CD14-positive monocyte (primary cell): ENCODE measurements around the gene TBCK. TPM values are rescaled to one million over a fixed set of nuclear protein-coding genes. Genes with fewer than 3 reads are reported as not detected.

Source experiments
- DNase-seq, 3 donors: peaks; one replicate each; pipeline ENCODE4 v3.0.0-alpha.2; 2011 to 2022
- H2AFZ ChIP-seq: 2 replicates; pipeline ENCODE4 v1.6.0; 2012; ENCODE audit warnings: mild to moderate bottlenecking, low read depth, low read length, inconsistent platforms; ENCODE audit not compliant: insufficient read depth, poor library complexity, severe bottlenecking
- H3K27ac ChIP-seq, 2 donors: 1 replicate in 1 of 2; 2 replicates in 1 of 2; pipeline ENCODE4 v1.5.1; 2012 to 2013; ENCODE audit warnings: low read length in 2 of 2, control low read depth in 1 of 2, inconsistent platforms in 1 of 2, low read depth in 1 of 2, mild to moderate bottlenecking in 1 of 2
- H3K27me3 ChIP-seq, 2 donors: one replicate each; pipeline versions ENCODE4 v1.6.0 to v1.6.1; 2011 to 2013; ENCODE audit warnings: low read length in 2 of 2; ENCODE audit not compliant: control insufficient read depth in 2 of 2, insufficient read depth in 2 of 2
- H3K36me3 ChIP-seq, 2 donors: replicated peaks in 1 of 2; 1 replicate in 1 of 2; 2 replicates in 1 of 2; pipeline versions ENCODE4 v1.5.1 to v1.6.1; 2012 to 2013; ENCODE audit warnings: low read length in 2 of 2, control low read depth in 1 of 2, inconsistent platforms in 1 of 2, mild to moderate bottlenecking in 1 of 2; ENCODE audit not compliant: insufficient read depth in 2 of 2, control insufficient read depth in 1 of 2
- H3K4me1 ChIP-seq, 2 donors: 1 replicate in 1 of 2; 2 replicates in 1 of 2; pipeline versions ENCODE4 v1.5.1 to v1.6.1; 2012 to 2013; ENCODE audit warnings: low read length in 2 of 2, control low read depth in 1 of 2, inconsistent platforms in 1 of 2, mild to moderate bottlenecking in 1 of 2, moderate library complexity in 1 of 2; ENCODE audit not compliant: insufficient read depth in 2 of 2, control insufficient read depth in 1 of 2
- H3K4me2 ChIP-seq: replicated peaks from 2 replicates; pipeline ENCODE3; 2012; ENCODE audit warnings: low read length, moderate library complexity, mild to moderate bottlenecking; ENCODE audit not compliant: poor library complexity, severe bottlenecking; ENCODE audit errors: extremely low read depth
- H3K4me3 ChIP-seq, 3 experiments: fragments of 200-600 bp in 1 of 3; sonication (generic) in 1 of 3; replicated peaks in 1 of 3; 1 replicate in 2 of 3; 2 replicates in 1 of 3; pipeline ENCODE4 v1.5.1; 2011 to 2013; ENCODE audit warnings: low read length in 3 of 3, mild to moderate bottlenecking in 3 of 3, control low read depth in 2 of 3, low read depth in 2 of 3, inconsistent platforms in 1 of 3, moderate library complexity in 1 of 3
- H3K79me2 ChIP-seq: 2 replicates; pipeline ENCODE4 v1.6.0; 2012; ENCODE audit warnings: mild to moderate bottlenecking, control low read depth, inconsistent platforms, low read length, moderate library complexity; ENCODE audit not compliant: insufficient read depth
- H3K9ac ChIP-seq: 2 replicates; pipeline ENCODE4 v1.6.0; 2017; ENCODE audit warnings: low read length, mild to moderate bottlenecking; ENCODE audit not compliant: insufficient read depth, poor library complexity, severe bottlenecking
- H3K9me3 ChIP-seq, 2 donors: replicated peaks in 1 of 2; 1 replicate in 1 of 2; 2 replicates in 1 of 2; pipeline versions ENCODE4 v1.5.1 to v1.6.1; 2012 to 2013; ENCODE audit warnings: low read length in 2 of 2, control low read depth in 1 of 2; ENCODE audit not compliant: control insufficient read depth in 1 of 2, insufficient read depth in 1 of 2
- H4K20me1 ChIP-seq: 2 replicates; pipeline ENCODE4 v1.6.0; 2012; ENCODE audit warnings: mild to moderate bottlenecking, low read length, control low read depth, moderate library complexity; ENCODE audit not compliant: insufficient read depth
- H3K27ac Mint-ChIP-seq, 7 donors: one replicate each; pipeline ENCODE4 v1.8.0; 2020; ENCODE audit warnings: mild to moderate bottlenecking in 7 of 7, mixed read lengths in 7 of 7, moderate library complexity in 6 of 7, inconsistent platforms in 2 of 7
- H3K27me3 Mint-ChIP-seq, 3 donors: one replicate each; pipeline ENCODE4 v1.8.0; 2021 to 2022; ENCODE audit warnings: low read depth in 3 of 3, mild to moderate bottlenecking in 3 of 3, mixed read lengths in 3 of 3, moderate library complexity in 3 of 3, inconsistent platforms in 1 of 3
- H3K36me3 Mint-ChIP-seq, 2 donors: one replicate each; pipeline ENCODE4 v1.8.0; 2020; ENCODE audit warnings: mixed read lengths in 2 of 2, inconsistent platforms in 1 of 2, mild to moderate bottlenecking in 1 of 2
- H3K4me1 Mint-ChIP-seq: one replicate; pipeline ENCODE4 v1.8.0; 2020; ENCODE audit warnings: mild to moderate bottlenecking, mixed read lengths
- H3K4me3 Mint-ChIP-seq, 2 donors: one replicate each; pipeline ENCODE4 v1.8.0; 2020; ENCODE audit warnings: mild to moderate bottlenecking in 2 of 2, mixed read lengths in 2 of 2, moderate library complexity in 1 of 2
- H3K9me3 Mint-ChIP-seq, 7 donors: one replicate each; pipeline ENCODE4 v1.8.0; 2020 to 2022; ENCODE audit warnings: mixed read lengths in 7 of 7, mild to moderate bottlenecking in 6 of 7, moderate library complexity in 6 of 7, inconsistent platforms in 2 of 7
- WGBS: methylation state at CpG from one replicate; pipeline ENCODE4 v1.1.5; 2013; ENCODE audit warnings: missing lambda C conversion rate; ENCODE audit not compliant: insufficient coverage; 5-methylcytosine and 5-hydroxymethylcytosine counted together
- intact Hi-C, 2 donors: fragments of 100-400 bp; cut with micrococcal nuclease; formaldehyde crosslinking; loops; one replicate each; pipeline versions ENCODE4 v1.15.0 to v1.15.1; 2023
- polyA plus RNA-seq, 3 donors: library from polyadenylated mRNA; depleted of rRNA in 1 of 3; unstranded in 2 of 3; stranded (reverse) in 1 of 3; fragments of 300-500 nt in 2 of 3; fragments of >200 nt in 1 of 3; fragmentation: Illumina TruSeq in 2 of 3; gene quantifications; 1 replicate in 2 of 3; 2 replicates in 1 of 3; pipeline ENCODE4 v1.2.3, GENCODE V29; 2012 to 2021
- TF ChIP-seq, protein P1 (sequence below): fragments of 200-600 bp; IDR thresholded peaks from one replicate; pipeline ENCODE4 v1.8.0; 2022; ENCODE audit warnings: antibody characterized with exemption, mild to moderate bottlenecking

TBCK gene
- polyA plus RNA-seq, 3 donors = 8.0 to 14.0 (median 12.5) TPM

GRCh38 chr4:106172861-106173260, 143.1 kb downstream of the TBCK start:
- Histone ChIP-seq H3K4me1 (no peaks in the 10 kb centered on the region), H4K20me1 (no peaks in the 10 kb centered on the region), H3K9me3 (no peaks in the 10 kb centered on the region), H3K36me3 (peaks cover 4 to 21% of the 10 kb centered on the region in 2 donors), H3K79me2 (no peaks in the 10 kb centered on the region), H3K4me2 (no peak overlapping the region), H3K27me3 (no peaks in the 10 kb centered on the region), H3K9ac (no peak overlapping the region), H2AFZ (no peak overlapping the region), H3K27ac (no peak overlapping the region), H3K4me3 (no peak overlapping the region)
- H3K9me3 Mint-ChIP-seq = peaks cover 0 to 3% (median 0%) of the 10 kb centered on the region in 7 donors
- DNase-seq = no peak
- H3K36me3 Mint-ChIP-seq = peaks cover 12 to 21% of the 10 kb centered on the region in 2 donors
- H3K4me1 Mint-ChIP-seq = no peaks in the 10 kb centered on the region
- no peak overlapping the region for H3K4me3 Mint-ChIP-seq
- intact Hi-C loops = no loop called here
- no peaks in the 10 kb centered on the region for H3K27me3 Mint-ChIP-seq
- H3K27ac Mint-ChIP-seq = no peak overlapping the region
- TF ChIP-seq, protein P1, sequence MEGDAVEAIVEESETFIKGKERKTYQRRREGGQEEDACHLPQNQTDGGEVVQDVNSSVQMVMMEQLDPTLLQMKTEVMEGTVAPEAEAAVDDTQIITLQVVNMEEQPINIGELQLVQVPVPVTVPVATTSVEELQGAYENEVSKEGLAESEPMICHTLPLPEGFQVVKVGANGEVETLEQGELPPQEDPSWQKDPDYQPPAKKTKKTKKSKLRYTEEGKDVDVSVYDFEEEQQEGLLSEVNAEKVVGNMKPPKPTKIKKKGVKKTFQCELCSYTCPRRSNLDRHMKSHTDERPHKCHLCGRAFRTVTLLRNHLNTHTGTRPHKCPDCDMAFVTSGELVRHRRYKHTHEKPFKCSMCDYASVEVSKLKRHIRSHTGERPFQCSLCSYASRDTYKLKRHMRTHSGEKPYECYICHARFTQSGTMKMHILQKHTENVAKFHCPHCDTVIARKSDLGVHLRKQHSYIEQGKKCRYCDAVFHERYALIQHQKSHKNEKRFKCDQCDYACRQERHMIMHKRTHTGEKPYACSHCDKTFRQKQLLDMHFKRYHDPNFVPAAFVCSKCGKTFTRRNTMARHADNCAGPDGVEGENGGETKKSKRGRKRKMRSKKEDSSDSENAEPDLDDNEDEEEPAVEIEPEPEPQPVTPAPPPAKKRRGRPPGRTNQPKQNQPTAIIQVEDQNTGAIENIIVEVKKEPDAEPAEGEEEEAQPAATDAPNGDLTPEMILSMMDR = no peak

DNA sequence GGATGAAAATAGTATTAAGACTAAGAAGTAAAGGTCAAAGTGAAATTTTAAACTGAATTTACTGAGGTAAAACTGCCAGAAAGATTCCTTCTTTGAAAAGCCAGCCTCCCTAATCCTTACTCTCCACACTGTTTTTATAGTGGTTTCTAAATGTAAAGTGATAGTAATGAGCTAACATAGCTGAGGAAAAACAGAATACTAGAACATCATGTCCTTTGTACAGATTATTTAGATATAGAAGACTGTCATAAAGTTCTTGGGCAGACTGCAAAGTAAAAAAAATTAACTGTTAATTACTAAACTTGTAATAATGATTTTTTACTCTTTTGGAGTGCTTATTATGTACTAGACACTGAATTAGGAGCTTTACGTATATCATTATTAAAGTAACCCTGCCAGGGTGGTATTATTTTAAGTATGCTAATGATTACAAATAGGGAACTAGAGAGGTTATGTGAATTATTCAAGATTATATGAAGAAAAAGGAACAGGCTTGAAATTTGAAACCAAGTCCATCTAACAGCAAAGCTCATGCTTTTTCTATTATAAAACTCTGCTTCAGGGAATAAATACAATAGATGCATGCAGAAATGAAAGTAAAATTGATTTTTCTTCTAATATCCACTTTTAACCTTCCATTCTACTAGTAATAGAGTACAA, 150.5 kb downstream of the TBCK start:
- Histone ChIP-seq H3K79me2 (no peaks in the 10 kb centered on the region), H3K27me3 (no peaks in the 10 kb centered on the region), H3K4me1 (no peaks in the 10 kb centered on the region), H2AFZ (no peak overlapping the region), H3K9me3 (peaks cover 9 to 12% of the 10 kb centered on the region in 2 donors), H3K4me3 (no peak overlapping the region), H3K27ac (no peak overlapping the region), H3K36me3 (peaks cover 4 to 29% of the 10 kb centered on the region in 2 donors), H4K20me1 (no peaks in the 10 kb centered on the region), H3K9ac (no peak overlapping the region), H3K4me2 (no peak overlapping the region)
- Mint-ChIP-seq H3K36me3 (peaks cover 11% of the 10 kb centered on the region in 2 donors), H3K27ac (no peak overlapping the region), H3K9me3 (peaks cover 8 to 16% (median 10%) of the 10 kb centered on the region in 7 donors), H3K4me1 (peaks cover 4% of the 10 kb centered on the region), H3K27me3 (no peaks in the 10 kb centered on the region), H3K4me3 (no peak overlapping the region)
- TF ChIP-seq, protein P1 = no peak
- no peak for DNase-seq
- intact Hi-C loops = no loop called here
- no CpG with 5 or more reads among the region's 1 CpG for WGBS
